K562 (cell line): ENCODE measurements around the gene ASIC5. TPM values are rescaled to one million over a fixed set of nuclear protein-coding genes. Genes with fewer than 3 reads are reported as not detected.

Experiments
- RBM17 ChIP-seq: fragments of 200-400 bp; formaldehyde crosslinking; IDR thresholded peaks from 2 replicates; pipeline ENCODE4 v1.6.1; 2017; ENCODE audit warnings: low read depth, mild to moderate bottlenecking, low read length, borderline replicate concordance
- polyA plus RNA-seq, 8 experiments: library from polyadenylated mRNA; depleted of rRNA in 4 of 8; stranded (reverse) in 5 of 8; unstranded in 3 of 8; fragments of >200 nt; fragmentation: Nextera tagmentation in 2 of 8; fragmentation: Illumina TruSeq in 1 of 8; extraction: Ambion mirVana in 2 of 8; extraction: Trizol in 1 of 8; gene quantifications; 2 replicates each; pipeline versions ENCODE4 v1.2.1 to v1.2.3, GENCODE V29; 2011 to 2014; ENCODE audit warnings: inconsistent platforms in 1 of 8, missing spikeins in 1 of 8
- total RNA-seq, 7 experiments: library from RNA; depleted of rRNA in 6 of 7; stranded (reverse); fragments of >200 nt in 6 of 7; fragmentation: Illumina TruSeq in 2 of 7; extraction: Trizol in 2 of 7; gene quantifications; 2 replicates each; pipeline versions ENCODE4 v1.2.1 to v1.2.3, GENCODE V29; 2011 to 2021; ENCODE audit warnings: low replicate concordance in 1 of 7
- TF ChIP-seq, protein P1 (sequence below): fragments of 200-600 bp; sonication (generic); IDR thresholded peaks from one replicate; pipeline ENCODE4 v1.6.1; 2012; ENCODE audit warnings: mild to moderate bottlenecking, low read depth, low read length, inconsistent platforms

The ASIC5 gene
- total and polyA plus RNA-seq, 9 of the 15 experiments (the other 6 are each of a cell fraction or from before 2014, with no cell fraction given) = not detected

DNA sequence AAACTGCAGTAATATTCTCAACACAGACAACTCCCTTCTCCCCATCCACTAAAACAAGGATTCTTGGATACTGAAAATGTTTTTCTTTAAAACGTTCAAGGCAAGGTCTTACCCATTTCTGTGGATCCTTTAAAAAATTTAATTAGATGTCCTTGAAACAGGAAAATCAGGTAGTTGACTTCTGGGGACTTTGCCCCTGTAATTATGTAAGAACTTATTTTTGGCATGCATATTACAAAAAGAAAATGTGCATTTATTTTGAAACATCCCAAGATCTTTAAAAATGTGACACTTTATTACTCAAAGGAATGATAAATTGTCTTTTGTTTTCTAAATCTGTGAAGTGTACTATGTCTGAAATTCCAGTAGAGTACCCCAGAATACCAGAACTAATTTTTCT is 81.4 kb downstream of the ASIC5 start (continued):
- TF ChIP-seq, protein P1, sequence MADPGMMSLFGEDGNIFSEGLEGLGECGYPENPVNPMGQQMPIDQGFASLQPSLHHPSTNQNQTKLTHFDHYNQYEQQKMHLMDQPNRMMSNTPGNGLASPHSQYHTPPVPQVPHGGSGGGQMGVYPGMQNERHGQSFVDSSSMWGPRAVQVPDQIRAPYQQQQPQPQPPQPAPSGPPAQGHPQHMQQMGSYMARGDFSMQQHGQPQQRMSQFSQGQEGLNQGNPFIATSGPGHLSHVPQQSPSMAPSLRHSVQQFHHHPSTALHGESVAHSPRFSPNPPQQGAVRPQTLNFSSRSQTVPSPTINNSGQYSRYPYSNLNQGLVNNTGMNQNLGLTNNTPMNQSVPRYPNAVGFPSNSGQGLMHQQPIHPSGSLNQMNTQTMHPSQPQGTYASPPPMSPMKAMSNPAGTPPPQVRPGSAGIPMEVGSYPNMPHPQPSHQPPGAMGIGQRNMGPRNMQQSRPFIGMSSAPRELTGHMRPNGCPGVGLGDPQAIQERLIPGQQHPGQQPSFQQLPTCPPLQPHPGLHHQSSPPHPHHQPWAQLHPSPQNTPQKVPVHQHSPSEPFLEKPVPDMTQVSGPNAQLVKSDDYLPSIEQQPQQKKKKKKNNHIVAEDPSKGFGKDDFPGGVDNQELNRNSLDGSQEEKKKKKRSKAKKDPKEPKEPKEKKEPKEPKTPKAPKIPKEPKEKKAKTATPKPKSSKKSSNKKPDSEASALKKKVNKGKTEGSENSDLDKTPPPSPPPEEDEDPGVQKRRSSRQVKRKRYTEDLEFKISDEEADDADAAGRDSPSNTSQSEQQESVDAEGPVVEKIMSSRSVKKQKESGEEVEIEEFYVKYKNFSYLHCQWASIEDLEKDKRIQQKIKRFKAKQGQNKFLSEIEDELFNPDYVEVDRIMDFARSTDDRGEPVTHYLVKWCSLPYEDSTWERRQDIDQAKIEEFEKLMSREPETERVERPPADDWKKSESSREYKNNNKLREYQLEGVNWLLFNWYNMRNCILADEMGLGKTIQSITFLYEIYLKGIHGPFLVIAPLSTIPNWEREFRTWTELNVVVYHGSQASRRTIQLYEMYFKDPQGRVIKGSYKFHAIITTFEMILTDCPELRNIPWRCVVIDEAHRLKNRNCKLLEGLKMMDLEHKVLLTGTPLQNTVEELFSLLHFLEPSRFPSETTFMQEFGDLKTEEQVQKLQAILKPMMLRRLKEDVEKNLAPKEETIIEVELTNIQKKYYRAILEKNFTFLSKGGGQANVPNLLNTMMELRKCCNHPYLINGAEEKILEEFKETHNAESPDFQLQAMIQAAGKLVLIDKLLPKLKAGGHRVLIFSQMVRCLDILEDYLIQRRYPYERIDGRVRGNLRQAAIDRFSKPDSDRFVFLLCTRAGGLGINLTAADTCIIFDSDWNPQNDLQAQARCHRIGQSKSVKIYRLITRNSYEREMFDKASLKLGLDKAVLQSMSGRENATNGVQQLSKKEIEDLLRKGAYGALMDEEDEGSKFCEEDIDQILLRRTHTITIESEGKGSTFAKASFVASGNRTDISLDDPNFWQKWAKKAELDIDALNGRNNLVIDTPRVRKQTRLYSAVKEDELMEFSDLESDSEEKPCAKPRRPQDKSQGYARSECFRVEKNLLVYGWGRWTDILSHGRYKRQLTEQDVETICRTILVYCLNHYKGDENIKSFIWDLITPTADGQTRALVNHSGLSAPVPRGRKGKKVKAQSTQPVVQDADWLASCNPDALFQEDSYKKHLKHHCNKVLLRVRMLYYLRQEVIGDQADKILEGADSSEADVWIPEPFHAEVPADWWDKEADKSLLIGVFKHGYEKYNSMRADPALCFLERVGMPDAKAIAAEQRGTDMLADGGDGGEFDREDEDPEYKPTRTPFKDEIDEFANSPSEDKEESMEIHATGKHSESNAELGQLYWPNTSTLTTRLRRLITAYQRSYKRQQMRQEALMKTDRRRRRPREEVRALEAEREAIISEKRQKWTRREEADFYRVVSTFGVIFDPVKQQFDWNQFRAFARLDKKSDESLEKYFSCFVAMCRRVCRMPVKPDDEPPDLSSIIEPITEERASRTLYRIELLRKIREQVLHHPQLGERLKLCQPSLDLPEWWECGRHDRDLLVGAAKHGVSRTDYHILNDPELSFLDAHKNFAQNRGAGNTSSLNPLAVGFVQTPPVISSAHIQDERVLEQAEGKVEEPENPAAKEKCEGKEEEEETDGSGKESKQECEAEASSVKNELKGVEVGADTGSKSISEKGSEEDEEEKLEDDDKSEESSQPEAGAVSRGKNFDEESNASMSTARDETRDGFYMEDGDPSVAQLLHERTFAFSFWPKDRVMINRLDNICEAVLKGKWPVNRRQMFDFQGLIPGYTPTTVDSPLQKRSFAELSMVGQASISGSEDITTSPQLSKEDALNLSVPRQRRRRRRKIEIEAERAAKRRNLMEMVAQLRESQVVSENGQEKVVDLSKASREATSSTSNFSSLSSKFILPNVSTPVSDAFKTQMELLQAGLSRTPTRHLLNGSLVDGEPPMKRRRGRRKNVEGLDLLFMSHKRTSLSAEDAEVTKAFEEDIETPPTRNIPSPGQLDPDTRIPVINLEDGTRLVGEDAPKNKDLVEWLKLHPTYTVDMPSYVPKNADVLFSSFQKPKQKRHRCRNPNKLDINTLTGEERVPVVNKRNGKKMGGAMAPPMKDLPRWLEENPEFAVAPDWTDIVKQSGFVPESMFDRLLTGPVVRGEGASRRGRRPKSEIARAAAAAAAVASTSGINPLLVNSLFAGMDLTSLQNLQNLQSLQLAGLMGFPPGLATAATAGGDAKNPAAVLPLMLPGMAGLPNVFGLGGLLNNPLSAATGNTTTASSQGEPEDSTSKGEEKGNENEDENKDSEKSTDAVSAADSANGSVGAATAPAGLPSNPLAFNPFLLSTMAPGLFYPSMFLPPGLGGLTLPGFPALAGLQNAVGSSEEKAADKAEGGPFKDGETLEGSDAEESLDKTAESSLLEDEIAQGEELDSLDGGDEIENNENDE = no peak
- no peak for TF ChIP-seq RBM17
